GM18498 (cell line): ENCODE measurements around the gene TIMM44.
"Not testable (repeated sequence)": the region's sequence is repeated elsewhere in the genome, so short reads cannot be mapped to it uniquely, and the experiment has no call there.

Source experiments
- ATAC-seq: cut with Tn5 transposase; IDR thresholded peaks from one replicate; pipeline ENCODE4 v1.9.1; 2021; ENCODE audit warnings: mild to moderate bottlenecking, moderate library complexity; ENCODE audit not compliant: unreplicated experiment

TIMM44 gene

DNA sequence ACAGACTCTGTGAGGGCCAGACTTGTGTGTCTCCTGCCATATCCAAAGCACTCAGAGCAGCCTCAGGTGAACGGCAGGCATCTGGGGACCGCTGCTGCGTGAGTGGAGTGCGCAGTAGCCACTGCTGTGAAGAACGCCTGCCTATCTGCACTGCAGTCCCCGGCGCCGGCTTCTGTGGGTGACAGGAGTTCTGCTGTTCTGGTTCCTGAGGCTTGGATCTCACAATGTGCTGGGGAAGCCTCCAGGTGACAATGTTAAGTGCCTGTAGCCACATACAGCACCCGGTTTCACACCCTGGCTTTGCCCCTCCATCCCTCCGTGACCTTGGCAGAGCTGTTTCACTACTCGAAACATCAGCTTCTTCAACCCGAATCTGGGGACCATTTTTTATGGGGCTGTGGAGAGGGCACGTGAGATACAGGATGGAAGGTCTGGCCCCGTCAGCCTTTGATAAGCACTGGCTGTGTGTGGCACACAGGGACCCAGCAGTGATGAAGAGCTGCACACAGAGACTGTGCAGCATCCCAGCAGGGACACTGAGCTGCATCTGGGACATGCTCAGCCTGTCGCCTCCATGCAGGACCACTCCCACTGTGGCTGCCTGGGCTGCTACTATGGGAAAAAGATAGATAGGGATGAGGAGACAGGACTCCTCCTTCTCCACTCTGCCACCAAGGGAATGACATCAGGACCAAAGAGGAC, 33.7 kb upstream of the TIMM44 start:
- no peak for ATAC-seq

GRCh38 chr19:7976461-7976860, 33.0 kb upstream of the TIMM44 start:
- no peak for ATAC-seq

DNA sequence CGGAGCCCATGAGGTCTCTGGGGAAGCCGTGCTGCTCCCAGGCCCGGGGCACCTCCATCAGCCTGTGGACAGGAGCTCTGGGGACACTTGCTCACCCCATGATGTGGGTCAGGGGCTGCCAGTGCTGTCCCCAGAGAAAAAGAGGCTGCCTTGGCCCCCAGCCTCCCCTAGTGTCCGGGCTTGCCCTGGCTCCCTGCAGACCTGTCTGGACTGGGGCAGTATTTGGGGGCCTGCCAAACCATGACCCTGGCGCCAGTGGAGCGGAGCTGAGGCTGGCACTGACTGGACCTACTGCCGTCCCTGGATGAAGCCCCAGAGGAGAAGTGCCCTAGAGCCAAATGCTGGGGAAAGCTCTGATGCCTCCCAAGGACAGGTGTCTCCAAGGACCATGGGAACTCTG, 31.6 kb upstream of the TIMM44 start:
- ATAC-seq: no peak

DNA sequence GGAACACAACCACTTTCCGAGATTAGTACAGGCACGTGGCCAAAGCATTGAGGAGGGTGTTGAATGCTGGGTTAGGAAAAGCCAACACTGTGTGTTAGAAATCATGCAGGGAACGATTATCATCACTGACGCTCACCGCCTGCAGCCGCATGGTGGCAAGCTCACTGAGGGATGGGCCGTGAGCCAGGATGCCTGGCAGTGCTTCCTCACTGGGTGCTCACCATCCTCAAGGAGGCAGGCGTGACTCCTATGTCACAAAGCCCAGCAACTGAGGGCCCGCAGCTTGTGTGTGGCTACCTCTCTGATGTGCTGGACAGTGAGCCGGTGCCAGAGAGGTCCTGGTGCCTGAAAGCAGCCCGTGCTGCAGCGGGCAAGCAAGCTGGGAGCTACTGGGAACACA, 30.4 kb upstream of the TIMM44 start:
- ATAC-seq: no peak

DNA sequence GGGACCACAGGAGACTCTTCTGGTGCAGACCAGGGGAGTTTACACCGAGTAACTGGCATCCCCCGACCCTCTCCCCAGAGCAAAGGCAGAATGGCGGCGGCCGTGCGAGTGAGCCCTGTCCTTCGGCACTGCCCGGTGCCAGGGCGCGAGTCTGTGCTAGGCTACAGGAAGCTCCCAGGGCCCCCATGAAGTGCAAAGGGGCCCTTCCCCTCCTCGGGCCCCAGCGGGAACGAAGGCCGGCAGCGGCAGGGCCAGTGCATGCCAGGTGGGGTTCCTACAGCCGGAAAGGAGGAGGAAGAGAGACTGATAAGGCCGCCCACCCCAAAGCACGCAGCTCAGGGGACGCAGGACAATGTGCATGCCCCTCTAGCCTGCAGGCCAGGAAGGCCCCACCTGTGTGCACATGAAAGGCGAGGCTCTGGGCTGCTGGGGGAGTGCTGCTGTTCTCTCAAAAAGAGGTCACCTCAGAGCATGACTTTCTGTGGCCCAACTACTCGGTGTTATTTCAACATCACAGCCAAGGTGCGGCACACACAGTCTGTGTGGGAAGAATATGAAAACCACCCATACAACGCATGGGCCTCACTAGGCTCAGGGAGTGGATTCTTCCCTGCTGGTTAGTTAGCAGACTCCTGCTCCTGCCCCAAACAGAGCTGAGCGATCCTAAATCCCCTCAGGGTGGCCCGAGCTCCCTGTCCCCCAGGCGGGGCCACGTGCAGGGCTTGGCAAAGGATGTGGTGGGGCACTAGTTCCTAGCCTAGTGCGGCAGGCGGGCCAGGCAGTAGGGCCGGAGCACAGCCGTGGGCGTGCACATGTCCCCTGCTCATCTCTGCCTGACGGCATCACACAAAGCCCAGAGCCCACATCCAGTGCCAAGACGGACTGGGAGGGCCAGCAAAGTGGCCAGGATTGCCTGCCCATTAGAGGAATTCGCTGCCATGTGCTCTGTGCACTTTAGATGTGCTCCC, 28.4 kb upstream of the TIMM44 start:
- ATAC-seq: no peak

DNA sequence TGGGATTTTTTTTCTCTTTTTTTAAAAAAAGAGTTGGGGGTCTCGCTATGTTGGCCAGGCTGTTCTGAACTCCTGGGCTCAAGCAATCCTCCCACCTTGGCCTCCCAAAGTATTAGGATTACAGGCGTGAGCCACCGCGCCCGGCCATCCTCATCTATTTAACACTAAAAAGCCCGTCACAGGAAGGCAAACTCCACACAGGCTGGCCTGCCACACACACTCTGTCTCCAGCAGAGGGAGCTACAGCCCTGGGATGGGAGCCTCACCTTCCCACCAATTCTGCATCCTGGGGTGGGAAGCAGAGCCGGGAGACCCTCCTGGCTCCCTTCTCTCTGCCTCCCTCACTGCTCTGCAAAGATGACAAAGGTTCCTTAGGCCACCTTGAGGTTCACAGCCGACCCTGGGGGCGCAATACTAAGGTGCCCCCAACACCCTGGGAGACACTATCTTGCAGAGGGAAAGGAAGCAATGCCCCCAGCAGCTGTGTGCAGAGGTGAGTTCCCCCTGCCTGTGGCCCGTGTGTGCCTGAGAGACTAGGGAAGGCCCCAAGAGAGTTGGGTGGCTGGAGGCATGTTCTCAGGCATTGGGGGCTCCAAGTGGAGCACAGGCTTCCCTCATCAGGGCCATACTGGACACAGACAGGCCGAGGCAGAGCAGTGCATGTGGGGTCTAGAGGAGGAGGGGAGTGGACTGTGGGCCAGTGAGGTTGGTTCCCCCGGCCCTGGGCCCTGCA, 27.4 kb upstream of the TIMM44 start:
- ATAC-seq: no peak

DNA sequence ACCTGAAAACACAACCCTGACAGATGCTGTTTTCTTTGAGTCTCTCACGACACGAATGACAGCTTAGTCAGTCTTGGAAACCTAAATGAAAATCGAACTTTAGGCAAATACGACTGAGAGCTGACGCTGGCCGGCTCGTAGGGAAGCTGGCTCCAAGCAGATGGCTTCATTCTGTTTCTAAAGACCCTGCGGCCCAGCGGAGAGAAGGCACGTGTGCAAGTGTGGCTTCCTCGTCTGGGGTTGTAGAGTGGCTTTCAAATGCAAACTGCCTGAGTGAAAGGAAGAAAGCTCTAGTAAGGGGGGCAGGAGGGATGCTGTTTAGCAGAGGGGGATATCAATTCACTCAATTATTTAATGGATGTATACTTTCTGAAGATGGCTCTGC, 26.1 kb upstream of the TIMM44 start:
- ATAC-seq: no peak

GRCh38 chr19:7968796-7969554, 25.5 kb upstream of the TIMM44 start:
- ATAC-seq: no peak

DNA sequence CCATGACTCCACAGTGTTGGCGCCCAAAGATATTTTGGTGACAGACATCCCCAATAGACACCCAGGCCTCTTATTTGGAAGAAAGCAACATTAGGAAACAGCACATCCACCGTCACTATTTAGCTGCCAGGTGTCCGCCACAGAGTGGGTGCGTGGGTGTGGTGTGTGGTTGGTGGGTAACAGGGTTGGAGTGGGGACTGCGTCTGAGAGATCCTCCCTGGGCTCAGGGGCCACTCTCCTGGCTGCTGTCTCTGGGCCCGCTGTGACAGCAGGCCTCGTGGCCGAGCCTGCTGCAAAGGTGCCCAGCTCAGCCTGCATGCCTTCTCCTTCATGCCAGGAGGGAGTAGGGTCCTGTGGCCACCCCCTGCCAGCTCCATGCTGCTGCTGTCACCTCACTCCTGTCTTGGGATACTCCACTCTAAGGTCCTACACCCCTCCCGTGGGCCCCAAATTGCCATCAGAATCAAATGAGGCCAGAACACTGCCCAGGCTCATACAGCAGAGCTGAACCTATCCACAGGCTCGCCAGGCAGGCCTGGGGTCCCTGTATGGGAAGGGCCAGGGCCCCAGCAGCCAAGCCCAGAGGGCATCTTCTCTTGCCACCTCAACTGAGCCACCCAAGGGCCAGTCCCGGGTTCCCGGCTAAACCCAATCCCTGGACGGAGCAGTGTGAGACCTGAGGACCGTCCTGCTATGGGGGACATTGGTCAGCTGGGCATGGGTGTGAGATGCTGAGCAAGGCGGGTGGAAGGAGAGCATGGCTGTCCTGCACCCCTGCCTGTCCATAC, 24.7 kb upstream of the TIMM44 start:
- no peak for ATAC-seq

DNA sequence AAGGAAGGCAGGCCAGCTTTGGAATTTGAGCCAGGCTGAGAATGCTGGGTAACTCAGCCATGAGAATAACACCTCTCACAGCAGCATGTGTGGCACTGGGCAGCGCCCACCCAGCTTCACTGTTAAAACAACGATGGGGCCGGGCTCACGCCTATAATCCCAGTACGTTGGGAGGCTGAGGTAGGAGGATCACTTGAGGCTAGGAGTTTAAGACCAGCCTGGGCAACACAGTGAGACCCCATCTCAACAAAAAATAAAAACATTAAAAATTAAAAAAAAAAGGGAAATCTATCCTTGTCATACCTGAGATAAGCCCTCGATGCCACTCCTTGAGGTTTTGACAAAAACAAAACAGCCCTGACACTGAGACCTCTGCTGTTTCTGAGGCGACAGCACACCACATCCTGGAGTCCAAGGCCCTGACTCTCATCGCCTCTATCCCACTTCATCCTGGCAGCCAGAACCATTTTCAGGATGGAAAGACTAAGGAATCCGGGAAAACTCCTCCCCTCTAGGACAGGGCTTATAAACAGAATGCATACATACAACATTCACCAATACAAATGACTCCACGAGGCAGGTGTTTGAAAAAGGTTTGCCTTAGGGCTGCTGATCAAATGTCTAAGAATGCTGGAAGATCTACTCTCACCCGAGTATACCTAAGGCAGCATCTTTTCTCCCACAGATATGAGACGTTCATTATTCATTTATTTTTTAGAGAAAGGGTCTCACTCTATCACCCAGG, 22.6 kb upstream of the TIMM44 start:
- no peak for ATAC-seq

DNA sequence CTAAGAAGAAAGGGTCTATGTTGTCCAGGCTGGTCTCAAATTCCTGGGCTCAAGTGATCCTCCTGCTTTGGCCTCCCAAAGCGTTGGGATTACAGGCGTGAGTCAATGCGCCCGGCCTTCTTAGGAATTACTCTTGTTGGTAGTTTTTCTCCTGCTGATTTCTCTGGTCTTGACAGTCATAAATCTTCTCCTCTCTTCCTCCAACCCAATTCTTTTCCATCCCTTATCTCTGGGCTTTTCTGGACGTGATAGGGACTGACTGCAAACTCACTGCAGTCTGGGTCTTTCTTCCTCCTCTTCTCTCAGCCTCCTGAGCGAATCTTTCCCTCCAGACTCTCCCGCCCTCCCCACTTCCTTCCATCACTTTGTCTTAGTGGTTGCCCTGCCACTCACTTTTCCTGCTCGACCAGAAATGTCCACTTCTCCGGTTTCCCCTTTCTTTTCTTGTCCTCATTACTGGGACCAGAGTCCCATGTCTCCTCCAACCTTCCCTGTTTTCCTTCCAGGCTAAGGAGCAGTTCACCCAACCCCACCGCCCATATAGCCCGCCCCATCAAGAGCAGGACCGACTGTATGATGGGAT, 21.9 kb upstream of the TIMM44 start:
- ATAC-seq: no peak

DNA sequence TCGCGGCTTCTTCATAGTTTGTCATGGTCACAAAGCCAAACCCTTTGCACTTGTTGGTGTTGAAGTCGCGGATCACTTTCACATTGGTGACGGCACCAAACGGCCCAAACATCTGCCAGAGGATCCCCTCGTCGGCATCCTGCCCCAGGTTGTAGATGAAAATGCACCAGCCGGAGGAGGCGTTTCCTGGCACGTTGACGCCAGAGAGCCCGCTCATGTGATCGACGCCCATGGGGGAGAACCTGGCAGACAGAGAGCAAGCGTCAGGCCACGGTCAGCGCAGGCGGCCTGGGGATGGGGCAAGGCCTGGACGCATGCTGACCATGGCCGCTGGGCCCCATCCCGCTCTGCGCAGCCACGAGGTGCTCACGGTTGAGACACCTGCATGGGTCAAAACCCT, 20.1 kb upstream of the TIMM44 start:
- ATAC-seq: no peak

DNA sequence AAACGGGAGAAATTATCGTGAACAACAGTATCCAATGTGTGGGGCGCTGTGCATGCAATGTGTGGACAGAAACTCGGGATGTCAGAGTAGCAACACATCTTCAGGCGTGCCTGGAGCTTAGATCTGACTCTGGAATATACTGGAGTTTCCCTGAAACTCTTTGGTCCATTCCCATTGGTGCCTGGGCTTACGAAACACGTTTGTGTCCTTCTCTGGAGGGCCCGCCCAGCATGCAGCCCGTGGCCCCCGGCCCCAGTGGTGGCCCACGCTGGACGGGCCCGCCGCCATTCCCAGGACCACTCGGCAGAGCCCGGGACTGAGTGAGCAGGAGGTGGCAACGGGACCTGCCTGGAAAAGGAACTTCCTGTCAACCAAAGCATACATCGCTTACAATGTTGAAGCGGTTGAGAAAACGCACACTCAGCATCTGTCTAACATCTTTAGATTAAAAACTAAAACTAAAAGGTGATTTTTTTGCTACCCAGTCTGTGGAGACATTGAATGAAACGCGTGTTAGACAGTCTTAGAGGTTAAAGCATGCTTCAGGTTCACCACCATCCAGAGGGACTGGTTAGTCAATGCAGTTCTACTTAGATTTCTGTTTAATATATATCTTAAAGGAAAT, 19.3 kb upstream of the TIMM44 start:
- ATAC-seq: no peak

GRCh38 chr19:7961920-7962626, 18.6 kb upstream of the TIMM44 start:
- ATAC-seq: no peak

- not testable (repeated sequence) for ATAC-seq
Measured at GRCh38 chr19:7961082-7961481, 17.6 kb upstream of the TIMM44 start.

GRCh38 chr19:7959211-7959610, 15.7 kb upstream of the TIMM44 start:
- no peak for ATAC-seq

DNA sequence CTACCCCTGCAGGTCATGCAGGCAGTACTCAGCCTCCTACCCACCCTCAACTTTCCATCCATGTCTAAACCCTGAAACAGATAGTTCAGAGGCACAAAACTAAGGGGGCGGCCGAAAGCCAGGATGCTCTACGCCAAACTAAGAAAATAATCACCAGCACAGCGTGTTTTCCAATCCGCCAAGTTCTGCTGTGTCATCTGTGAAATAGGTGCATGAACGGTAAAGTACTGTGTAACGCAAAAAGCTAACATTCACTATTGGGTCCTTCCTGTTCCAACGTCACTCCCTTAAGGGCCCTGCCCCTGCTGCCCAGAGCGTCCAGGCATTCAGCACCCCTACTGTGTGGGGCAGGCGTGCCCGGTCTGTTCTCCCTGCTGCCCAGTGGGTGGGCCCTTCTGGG, 12.2 kb upstream of the TIMM44 start:
- ATAC-seq: no peak

DNA sequence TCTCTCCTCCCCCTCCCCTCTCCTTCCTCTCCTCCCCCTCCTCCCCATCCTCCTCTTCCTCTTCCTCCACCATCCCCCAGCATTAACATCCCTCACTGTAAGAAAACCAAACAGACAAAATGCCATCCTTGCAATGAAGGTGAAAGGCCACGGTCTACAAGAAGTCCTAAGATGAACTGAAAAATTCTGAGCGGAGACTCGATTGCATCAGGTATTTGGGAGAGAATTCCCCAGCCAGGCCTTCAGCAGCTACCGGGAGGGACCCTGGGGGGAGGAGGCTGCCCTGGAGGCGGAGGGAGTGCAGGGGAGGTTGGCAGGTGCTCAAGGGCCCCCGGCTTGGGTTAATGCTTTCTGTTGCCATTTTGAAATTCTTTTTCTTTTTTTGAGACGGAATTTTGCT, 10.1 kb upstream of the TIMM44 start:
- no peak for ATAC-seq
